PC-9 (cell line): ENCODE measurements around the gene SELENOT.

Experiments used
- EZH2 ChIP-seq: fragments of 200-600 bp; sonication (generic); IDR thresholded peaks from 2 replicates; pipeline ENCODE4 v1.8.0; 2017; ENCODE audit warnings: antibody characterized with exemption, low read depth
- TF ChIP-seq, protein P1 (sequence below): fragments of 200-600 bp; sonication (generic); conservative IDR thresholded peaks from 2 replicates; pipeline ENCODE4 v1.6.1; 2017; ENCODE audit warnings: mixed run types, antibody characterized with exemption, mild to moderate bottlenecking, moderate library complexity

DNA sequence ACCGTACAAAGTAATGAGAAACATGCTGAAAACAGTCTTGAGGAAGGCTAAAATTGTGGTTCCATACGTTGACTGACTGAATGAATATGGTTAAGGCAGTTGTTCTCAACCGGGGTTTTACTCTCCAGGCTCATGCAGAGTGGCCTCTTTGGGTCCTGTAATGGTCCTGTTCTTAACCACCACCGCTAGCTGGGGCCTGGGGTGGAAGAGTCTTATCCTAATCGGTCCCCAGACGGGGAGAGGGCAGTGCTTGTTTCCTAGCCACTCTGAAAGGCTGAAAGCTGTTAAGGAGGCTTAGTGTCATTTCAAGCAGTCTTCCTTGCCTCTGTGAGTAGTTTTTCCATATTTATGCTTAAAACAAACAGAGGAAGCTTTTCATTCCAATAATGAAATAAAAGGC, 32.0 kb downstream of the SELENOT start:
- TF ChIP-seq, protein P1, sequence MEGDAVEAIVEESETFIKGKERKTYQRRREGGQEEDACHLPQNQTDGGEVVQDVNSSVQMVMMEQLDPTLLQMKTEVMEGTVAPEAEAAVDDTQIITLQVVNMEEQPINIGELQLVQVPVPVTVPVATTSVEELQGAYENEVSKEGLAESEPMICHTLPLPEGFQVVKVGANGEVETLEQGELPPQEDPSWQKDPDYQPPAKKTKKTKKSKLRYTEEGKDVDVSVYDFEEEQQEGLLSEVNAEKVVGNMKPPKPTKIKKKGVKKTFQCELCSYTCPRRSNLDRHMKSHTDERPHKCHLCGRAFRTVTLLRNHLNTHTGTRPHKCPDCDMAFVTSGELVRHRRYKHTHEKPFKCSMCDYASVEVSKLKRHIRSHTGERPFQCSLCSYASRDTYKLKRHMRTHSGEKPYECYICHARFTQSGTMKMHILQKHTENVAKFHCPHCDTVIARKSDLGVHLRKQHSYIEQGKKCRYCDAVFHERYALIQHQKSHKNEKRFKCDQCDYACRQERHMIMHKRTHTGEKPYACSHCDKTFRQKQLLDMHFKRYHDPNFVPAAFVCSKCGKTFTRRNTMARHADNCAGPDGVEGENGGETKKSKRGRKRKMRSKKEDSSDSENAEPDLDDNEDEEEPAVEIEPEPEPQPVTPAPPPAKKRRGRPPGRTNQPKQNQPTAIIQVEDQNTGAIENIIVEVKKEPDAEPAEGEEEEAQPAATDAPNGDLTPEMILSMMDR: no peak
- TF ChIP-seq EZH2: no peak
